ENCODE results near the gene RNF183. TPM values are rescaled to one million over a fixed set of nuclear protein-coding genes. Genes with fewer than 3 reads are reported as not detected.

RNF183 gene
- total and polyA plus RNA-seq, 9 of the 15 experiments (the other 6 are each of a cell fraction or from before 2014, with no cell fraction given): 0.04 to 2.0 (median 0.16) TPM; not detected in 5

- TF ChIP-seq AFF1 (IDR thresholded peaks at IDR 0.05; ENCODE audit: low read depth in 1 of 2, partially characterized antibody in 2 of 2) (no peak), RCOR1 (IDR thresholded peaks at IDR 0.05; ENCODE audit: borderline replicate concordance in 1 of 2, low read depth in 2 of 2, low read length in 2 of 2) (peak in 1 of 2 experiments; percentile 87; a peak in 3 of 4 replicates), GTF2A2 (tag; IDR thresholded peaks at IDR 0.05) (peak; percentile 18; the same call in 1 of the 2 replicates), CREB3 (tag; conservative IDR thresholded peaks at IDR 0.05; ENCODE audit: low read depth) (no peak), ZNF551 (CRISPR knock-in tag; IDR thresholded peaks at IDR 0.05) (no peak), ZNF232 (CRISPR knock-in tag; IDR thresholded peaks at IDR 0.05) (no peak), CEBPG (CRISPR knock-in tag; IDR thresholded peaks at IDR 0.05) (no peak), CEBPG (tag; conservative IDR thresholded peaks at IDR 0.05 in 1 of 2, IDR thresholded peaks at IDR 0.05 in 1 of 2) (no peak), HIVEP1 (CRISPR knock-in tag; IDR thresholded peaks at IDR 0.05) (no peak), MED1 (CRISPR knock-in tag; IDR thresholded peaks at IDR 0.05; ENCODE audit: borderline replicate concordance) (no peak), DPF2 (IDR thresholded peaks at IDR 0.05) (0 out of 2 replicates have a peak, but pooled peaks have one; percentile 15), TAF9B (IDR thresholded peaks at IDR 0.05; ENCODE audit: partially characterized antibody) (peak; percentile 73), THRAP3 (IDR thresholded peaks at IDR 0.05; ENCODE audit: borderline replicate concordance) (no peak), NFATC3 (IDR thresholded peaks at IDR 0.05) (no peak), DMBX1 (CRISPR knock-in tag; IDR thresholded peaks at IDR 0.05; ENCODE audit: borderline replicate concordance) (no peak), ARID1B (IDR thresholded peaks at IDR 0.05) (no peak; the same call in 1 of the 2 replicates), MLX (CRISPR knock-in tag; conservative IDR thresholded peaks at IDR 0.05) (no peak), ZNF277 (CRISPR knock-in tag; IDR thresholded peaks at IDR 0.05; ENCODE audit: borderline replicate concordance) (no peak), ZNF224 (CRISPR knock-in tag; IDR thresholded peaks at IDR 0.05) (no peak)
Measured at GRCh38 chr9:113340011-113340699, 37.0 kb upstream of the RNF183 start, which contains the start of gene WDR31 (continued).
